Neural progenitor cell (in vitro differentiated cells): ENCODE data around the gene UNC13B. TPM values are rescaled to one million over a fixed set of nuclear protein-coding genes. Genes with fewer than 3 reads are reported as not detected.

Experiments
- DNase-seq: peaks from one replicate; pipeline ENCODE4 v3.0.0-alpha.2; 2016; ENCODE audit warnings: low spot score
- H2AFZ ChIP-seq: fragments of 200-600 bp; sonication (generic); replicated peaks from 2 replicates; pipeline ENCODE4 v1.6.1; 2016; ENCODE audit warnings: antibody characterized with exemption
- H3F3A ChIP-seq: fragments of 200-600 bp; sonication (generic); 2 replicates; pipeline ENCODE4 v1.6.1; 2016; ENCODE audit warnings: antibody characterized with exemption, low read depth
- H3K27ac ChIP-seq: fragments of 200-600 bp; sonication (generic); 2 replicates; pipeline ENCODE4 v1.5.1; 2016; ENCODE audit warnings: mild to moderate bottlenecking
- H3K27me3 ChIP-seq: fragments of 200-600 bp; sonication (generic); 2 replicates; pipeline ENCODE4 v1.6.1; 2016; ENCODE audit warnings: mild to moderate bottlenecking, moderate library complexity
- H3K36me3 ChIP-seq: fragments of 200-600 bp; sonication (generic); 2 replicates; pipeline ENCODE4 v1.5.1; 2016
- H3K4me1 ChIP-seq: fragments of 200-600 bp; sonication (generic); 2 replicates; pipeline ENCODE4 v1.6.1; 2016; ENCODE audit warnings: mixed run types
- H3K4me2 ChIP-seq: fragments of 200-600 bp; sonication (generic); 2 replicates; pipeline ENCODE4 v1.6.1; 2016
- H3K4me3 ChIP-seq: fragments of 200-600 bp; sonication (generic); 2 replicates; pipeline ENCODE4 v1.5.1; 2016
- H3K79me2 ChIP-seq: fragments of 200-600 bp; sonication (generic); 2 replicates; pipeline ENCODE4 v1.6.1; 2016; ENCODE audit warnings: low read depth
- H3K9ac ChIP-seq: fragments of 200-600 bp; sonication (generic); 2 replicates; pipeline ENCODE4 v1.6.1; 2016
- H3K9me3 ChIP-seq: fragments of 200-600 bp; sonication (generic); 2 replicates; pipeline ENCODE4 v1.5.1; 2016; ENCODE audit warnings: low read depth
- H4K20me1 ChIP-seq: fragments of 200-600 bp; sonication (generic); 2 replicates; pipeline ENCODE4 v1.6.1; 2016; ENCODE audit warnings: low read depth
- H3K27ac Mint-ChIP-seq: 3 replicates; pipeline ENCODE4 v1.8.0; 2021; ENCODE audit warnings: mixed read lengths
- H3K27me3 Mint-ChIP-seq: 2 replicates; pipeline ENCODE4 v1.8.0; 2022; ENCODE audit warnings: low read depth, mild to moderate bottlenecking, inconsistent platforms, moderate library complexity, mixed read lengths; ENCODE audit not compliant: insufficient read depth
- H3K36me3 Mint-ChIP-seq: 3 replicates; pipeline ENCODE4 v1.8.0; 2021; ENCODE audit warnings: mixed read lengths
- H3K4me1 Mint-ChIP-seq: 3 replicates; pipeline ENCODE4 v1.8.0; 2021; ENCODE audit warnings: mixed read lengths
- H3K4me3 Mint-ChIP-seq: 3 replicates; pipeline ENCODE4 v1.8.0; 2021; ENCODE audit warnings: mild to moderate bottlenecking, moderate library complexity, mixed read lengths
- H3K9me3 Mint-ChIP-seq: 3 replicates; pipeline ENCODE4 v1.8.0; 2020; ENCODE audit warnings: mixed read lengths
- EZH2 ChIP-seq: fragments of 200-600 bp; sonication (generic); IDR thresholded peaks from 2 replicates; pipeline ENCODE4 v1.6.1; 2017; ENCODE audit warnings: antibody characterized with exemption, mild to moderate bottlenecking, moderate library complexity
- EZH2phosphoT487 ChIP-seq: fragments of 200-600 bp; sonication (generic); IDR thresholded peaks from 2 replicates; pipeline ENCODE4 v1.6.1; 2017; ENCODE audit warnings: antibody characterized with exemption
- total RNA-seq: library from RNA; depleted of rRNA; stranded (reverse); fragments of >200 nt; gene quantifications from 2 replicates; pipeline ENCODE4 v1.2.3, GENCODE V29; 2015; ENCODE audit warnings: low replicate concordance
- TF ChIP-seq, protein P1 (sequence below): fragments of 200-600 bp; sonication (generic); IDR thresholded peaks from 2 replicates; pipeline ENCODE4 v1.5.1; 2017; ENCODE audit warnings: antibody characterized with exemption, mild to moderate bottlenecking

The UNC13B gene
- total RNA-seq, 1 donor from 2014 or later: 40.7 TPM

DNA sequence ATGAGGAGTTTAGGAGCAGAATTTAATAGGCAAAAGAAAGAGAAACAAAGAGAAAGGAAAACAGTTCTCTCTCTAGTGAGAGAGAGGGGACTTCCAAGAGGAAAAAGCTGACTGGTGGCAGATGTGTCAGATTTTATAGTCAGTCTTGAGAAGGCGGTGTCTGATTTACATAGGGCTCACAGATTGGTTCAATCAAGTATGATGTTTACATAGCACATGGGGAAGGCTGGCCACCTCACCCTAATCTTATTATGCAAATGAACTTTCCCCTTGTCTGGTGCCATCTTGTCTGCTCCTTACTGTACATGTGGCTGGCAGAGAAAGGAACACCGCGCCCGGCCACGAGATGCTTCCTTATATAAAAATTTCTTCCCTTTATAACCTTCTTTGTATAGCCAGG, 24.7 kb downstream of the UNC13B start:
- no peak overlapping the region for H3K9ac ChIP-seq

DNA sequence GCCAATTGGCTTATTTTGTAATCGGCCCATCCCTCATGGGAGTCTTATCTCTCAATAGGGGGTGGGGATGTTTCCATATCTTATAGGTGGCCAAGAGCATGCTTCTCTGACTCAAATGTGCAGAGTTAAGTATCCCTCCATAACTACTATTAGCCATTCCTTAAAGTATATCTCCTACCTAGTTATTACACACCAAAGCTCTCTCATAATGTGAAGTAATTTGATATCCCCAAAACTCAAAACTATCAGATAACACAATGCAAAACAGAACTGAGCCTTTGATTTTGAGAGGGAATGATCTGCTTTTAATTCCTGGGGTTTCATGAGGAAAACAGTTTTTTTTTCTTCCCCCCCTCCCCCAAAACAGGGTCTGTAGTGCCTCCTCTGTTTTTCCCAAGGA, 28.4 kb downstream of the UNC13B start:
- TF ChIP-seq EZH2 (no peak), EZH2phosphoT487 (no peak)
- TF ChIP-seq, protein P1, sequence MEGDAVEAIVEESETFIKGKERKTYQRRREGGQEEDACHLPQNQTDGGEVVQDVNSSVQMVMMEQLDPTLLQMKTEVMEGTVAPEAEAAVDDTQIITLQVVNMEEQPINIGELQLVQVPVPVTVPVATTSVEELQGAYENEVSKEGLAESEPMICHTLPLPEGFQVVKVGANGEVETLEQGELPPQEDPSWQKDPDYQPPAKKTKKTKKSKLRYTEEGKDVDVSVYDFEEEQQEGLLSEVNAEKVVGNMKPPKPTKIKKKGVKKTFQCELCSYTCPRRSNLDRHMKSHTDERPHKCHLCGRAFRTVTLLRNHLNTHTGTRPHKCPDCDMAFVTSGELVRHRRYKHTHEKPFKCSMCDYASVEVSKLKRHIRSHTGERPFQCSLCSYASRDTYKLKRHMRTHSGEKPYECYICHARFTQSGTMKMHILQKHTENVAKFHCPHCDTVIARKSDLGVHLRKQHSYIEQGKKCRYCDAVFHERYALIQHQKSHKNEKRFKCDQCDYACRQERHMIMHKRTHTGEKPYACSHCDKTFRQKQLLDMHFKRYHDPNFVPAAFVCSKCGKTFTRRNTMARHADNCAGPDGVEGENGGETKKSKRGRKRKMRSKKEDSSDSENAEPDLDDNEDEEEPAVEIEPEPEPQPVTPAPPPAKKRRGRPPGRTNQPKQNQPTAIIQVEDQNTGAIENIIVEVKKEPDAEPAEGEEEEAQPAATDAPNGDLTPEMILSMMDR: no peak
- peaks cover 21% of the 10 kb centered on the region for H3K36me3 Mint-ChIP-seq
- Histone ChIP-seq H3K4me1 (no peaks in the 10 kb centered on the region), H3K9ac (no peak overlapping the region), H3K9me3 (peaks cover 4% of the 10 kb centered on the region), H2AFZ (no peak overlapping the region), H4K20me1 (no peaks in the 10 kb centered on the region), H3K27me3 (no peaks in the 10 kb centered on the region), H3F3A (no peaks in the 10 kb centered on the region), H3K4me2 (no peak overlapping the region), H3K4me3 (no peak overlapping the region), H3K36me3 (no peaks in the 10 kb centered on the region), H3K27ac (no peak overlapping the region), H3K79me2 (no peaks in the 10 kb centered on the region)
- H3K27ac Mint-ChIP-seq: no peak overlapping the region
- no peak overlapping the region for H3K4me3 Mint-ChIP-seq
- no peak for DNase-seq
- peaks cover 6% of the 10 kb centered on the region for H3K27me3 Mint-ChIP-seq
- peaks cover 51% of the 10 kb centered on the region for H3K9me3 Mint-ChIP-seq
- H3K4me1 Mint-ChIP-seq: no peaks in the 10 kb centered on the region

More for the DNA sequence above, 24.7 kb downstream of the UNC13B start:
- H3K27me3 Mint-ChIP-seq: peaks cover 6% of the 10 kb centered on the region
- Histone ChIP-seq H3K9me3 (peaks cover 6% of the 10 kb centered on the region), H3F3A (no peaks in the 10 kb centered on the region), H3K4me1 (no peaks in the 10 kb centered on the region), H3K27me3 (no peaks in the 10 kb centered on the region), H3K4me2 (no peak overlapping the region), H2AFZ (no peak overlapping the region), H3K79me2 (no peaks in the 10 kb centered on the region), H4K20me1 (no peaks in the 10 kb centered on the region), H3K36me3 (no peaks in the 10 kb centered on the region), H3K27ac (no peak overlapping the region), H3K4me3 (no peak overlapping the region)
- H3K4me1 Mint-ChIP-seq: no peaks in the 10 kb centered on the region
- no peak for DNase-seq
- no peak overlapping the region for H3K4me3 Mint-ChIP-seq
- peaks cover 35% of the 10 kb centered on the region for H3K9me3 Mint-ChIP-seq
- peaks cover 11% of the 10 kb centered on the region for H3K36me3 Mint-ChIP-seq
- TF ChIP-seq, protein P1: no peak
- no peak for TF ChIP-seq EZH2
- no peak for TF ChIP-seq EZH2phosphoT487
- no peak overlapping the region for H3K27ac Mint-ChIP-seq

DNA sequence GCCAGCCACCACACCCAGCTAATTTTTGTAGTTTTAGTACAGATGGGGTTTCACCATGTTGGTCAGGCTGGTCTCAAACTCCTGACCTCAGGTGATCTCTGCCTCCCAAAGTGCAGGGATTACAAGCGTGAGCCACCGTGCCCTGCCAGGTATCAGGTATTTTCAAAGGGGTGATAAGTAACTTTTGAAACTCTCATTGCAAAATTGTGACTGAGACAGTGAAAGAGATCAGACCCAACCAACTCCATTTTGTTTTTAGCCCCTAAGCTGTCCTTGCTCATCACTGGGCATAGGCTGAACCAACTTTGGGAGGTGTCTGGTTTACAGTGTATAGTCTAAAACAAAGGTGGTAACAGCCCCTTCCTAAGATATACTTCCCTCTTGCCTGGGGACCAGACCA, 29.3 kb downstream of the UNC13B start:
- Histone ChIP-seq H3K36me3 (no peaks in the 10 kb centered on the region), H4K20me1 (no peaks in the 10 kb centered on the region), H3F3A (no peaks in the 10 kb centered on the region), H3K27ac (no peak overlapping the region), H3K79me2 (no peaks in the 10 kb centered on the region), H3K27me3 (no peaks in the 10 kb centered on the region), H2AFZ (no peak overlapping the region), H3K4me2 (no peak overlapping the region), H3K9me3 (peaks cover 4% of the 10 kb centered on the region), H3K9ac (no peak overlapping the region), H3K4me3 (no peak overlapping the region), H3K4me1 (no peaks in the 10 kb centered on the region)
- H3K4me3 Mint-ChIP-seq: no peak overlapping the region
- H3K4me1 Mint-ChIP-seq: no peaks in the 10 kb centered on the region
- no peak for DNase-seq
- peaks cover 44% of the 10 kb centered on the region for H3K9me3 Mint-ChIP-seq
- TF ChIP-seq EZH2phosphoT487 (no peak), EZH2 (no peak)
- TF ChIP-seq, protein P1: no peak
- no peak overlapping the region for H3K27ac Mint-ChIP-seq
- H3K27me3 Mint-ChIP-seq: peaks cover 4% of the 10 kb centered on the region
- H3K36me3 Mint-ChIP-seq: peaks cover 21% of the 10 kb centered on the region
